ENCODE measurements around the gene CHGA.

GRCh38 chr14:92902726-92903125, 20.2 kb upstream of the CHGA start:
- TF ChIP-seq RBBP5 (IDR thresholded peaks at IDR 0.05; ENCODE audit: borderline replicate concordance, low read depth, low read length), result no peak
- no peak for TF ChIP-seq SP1 (IDR thresholded peaks at IDR 0.05; ENCODE audit: low read depth, low read length)
- no peak for TF ChIP-seq CTCF (IDR thresholded peaks at IDR 0.05; ENCODE audit: control extremely low read depth in 1 of 3, insufficient read depth in 1 of 3, low read depth in 1 of 3, low read length in 3 of 3)
- TF ChIP-seq POLR2A (IDR thresholded peaks at IDR 0.05; ENCODE audit: control extremely low read depth in 1 of 2, low read depth in 2 of 2, low read length in 2 of 2), result no peak
- TF ChIP-seq NANOG (IDR thresholded peaks at IDR 0.05; ENCODE audit: insufficient read depth, low read depth, low read length, poor library complexity, severe bottlenecking), result no peak
- TF ChIP-seq KDM1A (IDR thresholded peaks at IDR 0.05; ENCODE audit: borderline replicate concordance, low read length), result no peak
- TF ChIP-seq CREB1 (IDR thresholded peaks at IDR 0.05), result no peak
- TF ChIP-seq PHF8 (conservative IDR thresholded peaks at IDR 0.05; ENCODE audit: low read depth, low read length), result no peak
- TF ChIP-seq FOSL1 (IDR thresholded peaks at IDR 0.05; ENCODE audit: insufficient read depth, low read depth, low read length), result no peak
- no peak for TF ChIP-seq SIN3A (conservative IDR thresholded peaks at IDR 0.05 in 1 of 2, IDR thresholded peaks at IDR 0.05 in 1 of 2; ENCODE audit: low read depth in 1 of 2, low read length in 2 of 2)
- no peak for TF ChIP-seq POLR2AphosphoS5 (IDR thresholded peaks at IDR 0.05; ENCODE audit: low read depth, low read length)
- TF ChIP-seq ZNF274 (IDR thresholded peaks at IDR 0.05; ENCODE audit: borderline replicate concordance, extremely low read depth, low read length), result no peak

Measured in H1 (cell line).